Duodenal mucosa (tissue), 2 donors: ENCODE results near the gene DEDD.

Experiments
- H3K27ac ChIP-seq: one replicate; pipeline ENCODE4 v1.7.0; 2013; ENCODE audit warnings: low read depth, low read length
- H3K27me3 ChIP-seq, 2 donors: one replicate each; pipeline ENCODE4 v1.7.0; 2013; ENCODE audit warnings: low read length in 2 of 2, control low read depth in 1 of 2; ENCODE audit not compliant: insufficient read depth in 2 of 2, control insufficient read depth in 1 of 2
- H3K36me3 ChIP-seq, 2 donors: one replicate each; pipeline ENCODE4 v1.7.0; 2013; ENCODE audit warnings: low read length in 2 of 2, control low read depth in 1 of 2; ENCODE audit not compliant: insufficient read depth in 2 of 2, control insufficient read depth in 1 of 2
- H3K4me1 ChIP-seq, 2 donors: one replicate each; pipeline ENCODE4 v1.7.0; 2013; ENCODE audit warnings: low read length in 2 of 2, control low read depth in 1 of 2; ENCODE audit not compliant: insufficient read depth in 2 of 2, control insufficient read depth in 1 of 2
- H3K4me3 ChIP-seq, 2 donors: one replicate each; pipeline ENCODE4 v1.7.0; 2013; ENCODE audit warnings: low read length in 2 of 2, low read depth in 1 of 2
- H3K9ac ChIP-seq, 2 donors: one replicate each; pipeline ENCODE4 v1.7.0; 2013; ENCODE audit warnings: low read length in 2 of 2, low read depth in 1 of 2
- H3K9me3 ChIP-seq, 2 donors: one replicate each; pipeline ENCODE4 v1.7.0; 2013; ENCODE audit warnings: low read length in 2 of 2, control low read depth in 1 of 2; ENCODE audit not compliant: control insufficient read depth in 1 of 2

Gene DEDD, protein sequence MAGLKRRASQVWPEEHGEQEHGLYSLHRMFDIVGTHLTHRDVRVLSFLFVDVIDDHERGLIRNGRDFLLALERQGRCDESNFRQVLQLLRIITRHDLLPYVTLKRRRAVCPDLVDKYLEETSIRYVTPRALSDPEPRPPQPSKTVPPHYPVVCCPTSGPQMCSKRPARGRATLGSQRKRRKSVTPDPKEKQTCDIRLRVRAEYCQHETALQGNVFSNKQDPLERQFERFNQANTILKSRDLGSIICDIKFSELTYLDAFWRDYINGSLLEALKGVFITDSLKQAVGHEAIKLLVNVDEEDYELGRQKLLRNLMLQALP

DNA sequence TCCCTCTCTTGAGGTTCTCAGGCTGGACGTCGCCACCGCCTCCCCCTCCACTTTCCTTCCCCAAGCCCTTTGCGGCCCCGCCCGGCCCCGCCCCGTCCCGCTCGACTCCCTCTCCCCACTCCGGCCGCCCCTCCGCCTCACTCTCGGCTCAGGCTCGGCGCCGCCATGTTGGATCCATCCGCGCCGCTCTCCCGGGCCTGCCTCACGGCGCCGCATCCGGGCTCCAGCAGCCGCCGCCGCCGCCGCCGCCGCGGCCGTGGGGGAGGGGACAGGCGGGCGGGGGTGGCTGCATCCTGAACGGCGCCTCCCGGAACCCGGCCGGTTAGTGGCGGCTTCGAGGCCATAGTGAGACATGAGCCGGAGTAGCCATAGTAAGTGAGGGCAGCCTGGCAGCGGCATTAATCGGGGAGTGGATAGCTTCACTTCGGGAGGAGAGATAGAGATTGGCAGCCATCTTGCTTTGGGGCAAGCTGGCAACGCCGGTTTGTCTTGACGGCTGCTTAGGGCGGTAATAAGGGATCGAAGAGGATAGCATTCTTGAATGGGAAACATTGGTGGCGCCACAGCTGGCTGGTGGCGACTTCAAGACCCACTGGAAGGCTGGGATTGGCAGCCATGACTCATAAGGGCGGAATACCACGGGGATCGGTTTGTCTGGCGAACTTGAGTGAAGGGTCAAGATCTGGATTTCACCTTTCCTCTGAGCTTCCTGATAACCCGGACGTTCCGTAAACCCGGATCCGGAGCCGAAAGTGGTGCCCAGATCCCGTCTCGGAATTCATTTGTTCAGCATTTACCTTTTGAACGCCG lies at the start of gene DEDD:
Gene DEDD (minus strand): TSS at position 258 of the 810 bp plus-strand sequence. CDS start 8,205 bp downstream, outside the sequence.
- H3K36me3 ChIP-seq, result peaks cover 7 to 21% of the 10 kb centered on the region in 2 donors
- peak within 1 kb of the TSS; percentile 90 for H3K27ac ChIP-seq
- H3K9ac ChIP-seq, result peak within 1 kb of the TSS; percentile 88 to 97
- peaks cover 21 to 25% of the 10 kb centered on the region in 2 donors for H3K4me1 ChIP-seq
- H3K4me3 ChIP-seq, result peak within 1 kb of the TSS; percentile 73 to 96
- no peaks in the 10 kb centered on the region for H3K9me3 ChIP-seq
- H3K27me3 ChIP-seq, result no peaks in the 10 kb centered on the region

DNA sequence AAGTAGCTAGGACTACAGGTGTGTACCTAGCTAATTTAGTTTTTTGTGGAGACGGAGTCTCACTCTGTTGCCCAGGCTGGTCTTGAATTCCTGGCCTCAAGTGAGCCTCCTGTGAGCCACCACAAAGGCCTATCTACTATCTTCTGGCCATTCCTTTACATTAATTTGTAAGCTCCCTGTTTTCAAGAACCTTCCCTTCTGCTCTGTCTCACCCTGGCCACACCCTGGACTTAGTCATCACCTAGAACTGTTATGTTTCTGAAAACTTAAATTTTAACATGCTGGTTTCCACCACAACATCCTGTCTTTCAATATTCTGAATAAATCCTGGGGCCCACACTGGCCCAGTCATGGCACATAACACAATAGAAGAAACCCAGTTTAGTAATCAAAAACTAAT lies 49.7 kb upstream of the DEDD start:
- no peaks in the 10 kb centered on the region for H3K9me3 ChIP-seq
- H3K27me3 ChIP-seq, result no peaks in the 10 kb centered on the region
- no peaks in the 10 kb centered on the region for H3K36me3 ChIP-seq
- H3K9ac ChIP-seq, result no peak overlapping the region
- H3K4me1 ChIP-seq, result peaks cover 26 to 31% of the 10 kb centered on the region in 2 donors
- no peak overlapping the region for H3K27ac ChIP-seq
- H3K4me3 ChIP-seq, result no peak overlapping the region

DNA sequence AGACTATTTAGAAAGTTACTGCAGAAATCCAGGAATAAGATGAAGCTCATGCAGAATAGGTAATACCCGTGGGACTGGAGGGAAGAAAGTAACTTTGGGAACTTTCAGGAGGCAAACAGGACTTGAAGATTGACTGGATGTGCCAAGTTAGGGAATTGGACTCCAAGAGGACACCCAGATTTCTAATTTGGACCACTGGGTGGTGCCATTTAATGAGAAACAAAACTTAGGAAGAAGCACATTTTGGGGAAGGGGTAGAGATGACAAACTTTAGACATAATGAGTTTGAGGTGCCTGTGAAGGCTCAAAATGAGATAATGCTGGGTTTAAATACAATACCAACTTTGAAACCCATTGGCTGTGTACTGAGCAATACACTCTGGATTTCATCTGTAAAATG lies 48.2 kb upstream of the DEDD start:
- H3K27me3 ChIP-seq, result no peaks in the 10 kb centered on the region
- no peak overlapping the region for H3K4me3 ChIP-seq
- no peak overlapping the region for H3K9ac ChIP-seq
- H3K9me3 ChIP-seq, result no peaks in the 10 kb centered on the region
- H3K27ac ChIP-seq, result no peak overlapping the region
- H3K4me1 ChIP-seq, result peaks cover 26 to 32% of the 10 kb centered on the region in 2 donors
- H3K36me3 ChIP-seq, result peaks cover 0 to under 1% of the 10 kb centered on the region in 2 donors

DNA sequence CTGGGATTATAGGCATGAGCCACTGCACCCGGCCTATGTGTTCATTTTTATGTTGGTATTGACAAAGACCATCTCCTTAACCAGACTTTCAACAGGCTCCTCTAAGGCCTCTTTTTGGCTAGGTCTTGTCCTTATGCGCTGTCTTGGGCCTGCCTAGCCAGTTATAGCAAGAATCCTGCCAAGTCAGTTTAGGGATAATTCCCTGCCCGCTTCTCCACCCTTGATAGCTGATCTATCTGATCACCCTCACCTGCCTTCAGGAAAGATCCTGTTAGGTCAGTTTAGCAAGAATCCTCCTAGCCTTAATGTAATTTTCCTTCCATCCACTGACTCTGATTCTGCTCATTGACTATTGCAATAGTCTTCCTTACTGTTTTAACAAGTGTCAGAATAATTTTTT lies 47.2 kb upstream of the DEDD start:
- peaks cover 25 to 34% of the 10 kb centered on the region in 2 donors for H3K4me1 ChIP-seq
- H3K9me3 ChIP-seq, result no peaks in the 10 kb centered on the region
- H3K27ac ChIP-seq, result no peak overlapping the region
- no peak overlapping the region for H3K4me3 ChIP-seq
- H3K27me3 ChIP-seq, result no peaks in the 10 kb centered on the region
- peaks cover 5 to 10% of the 10 kb centered on the region in 2 donors for H3K36me3 ChIP-seq
- H3K9ac ChIP-seq, result no peak overlapping the region

DNA sequence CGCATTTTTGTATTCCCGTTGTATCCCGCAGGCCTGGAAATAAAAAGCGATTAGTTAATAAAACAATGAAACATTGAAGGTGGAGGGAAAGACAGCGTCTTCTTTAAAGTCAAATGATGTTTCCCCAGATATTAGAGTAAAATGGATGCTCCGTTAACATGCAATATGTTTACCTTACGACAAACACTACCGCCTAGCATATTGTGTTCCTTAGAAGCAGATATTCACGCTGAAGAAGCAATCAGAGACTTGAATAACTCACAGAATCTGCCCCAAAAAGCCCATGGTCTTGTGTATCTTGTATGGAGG lies 45.4 kb upstream of the DEDD start:
- H3K27ac ChIP-seq, result peak overlapping the region; percentile 11
- H3K9me3 ChIP-seq, result no peaks in the 10 kb centered on the region
- peaks cover 19 to 25% of the 10 kb centered on the region in 2 donors for H3K36me3 ChIP-seq
- no peaks in the 10 kb centered on the region for H3K27me3 ChIP-seq
- peaks cover 20 to 36% of the 10 kb centered on the region in 2 donors for H3K4me1 ChIP-seq
- peak overlapping the region; percentile 84 to 99 for H3K4me3 ChIP-seq
- H3K9ac ChIP-seq, result peak overlapping the region; percentile 90 to 96

DNA sequence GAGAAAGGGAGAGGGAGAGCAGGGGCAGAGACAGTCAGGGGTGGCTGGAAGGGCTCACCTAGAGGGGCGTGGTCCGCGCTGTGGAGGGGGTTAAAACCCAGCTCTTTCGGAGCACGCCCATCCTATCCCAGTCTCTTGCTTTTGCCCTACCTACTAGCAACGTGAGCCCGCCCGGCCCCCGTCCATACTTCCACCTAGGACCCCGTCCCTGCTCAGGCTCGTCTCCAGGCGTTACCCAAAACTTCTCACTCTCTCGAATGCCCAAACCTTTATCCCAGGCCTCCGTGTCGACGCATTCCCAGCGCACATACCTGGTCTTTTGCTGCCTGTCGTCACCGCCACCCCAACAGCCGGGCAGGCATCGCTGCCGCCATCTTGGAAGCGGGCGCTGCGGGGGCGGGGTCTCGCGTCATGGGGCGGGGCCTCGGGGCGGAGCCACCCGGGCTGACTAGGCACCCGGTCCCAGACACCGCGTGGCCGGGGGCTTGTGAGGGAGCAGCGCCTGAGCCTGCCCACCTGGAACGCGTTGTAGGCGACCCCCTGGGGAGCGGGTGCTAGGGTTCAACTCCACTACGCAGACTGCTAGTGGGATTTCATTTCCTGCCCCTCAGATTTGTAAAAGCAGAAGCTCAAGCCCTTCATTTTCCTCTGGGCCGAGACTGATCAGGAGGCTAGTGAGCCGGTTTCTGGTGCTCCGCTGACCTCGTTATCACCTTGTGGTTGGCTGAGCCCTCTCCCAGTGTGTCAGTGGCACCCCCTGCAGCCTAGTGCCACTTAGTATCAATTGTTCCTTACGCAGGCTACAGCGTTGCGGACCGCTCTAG lies 44.9 kb upstream of the DEDD start, which contains the start of gene B4GALT3:
Gene B4GALT3 (minus strand): TSS at position 396 of the 824 bp plus-strand sequence. CDS start 1,447 bp downstream, outside the sequence.
- Histone ChIP-seq H3K36me3 (peaks cover 20 to 30% of the 10 kb centered on the region in 2 donors), H3K4me3 (peak within 1 kb of the TSS; percentile 84 to 99), H3K9ac (peak within 1 kb of the TSS; percentile 90 to 96), H3K27ac (peak within 1 kb of the TSS; percentile 79), H3K27me3 (no peaks in the 10 kb centered on the region), H3K4me1 (peaks cover 20 to 37% of the 10 kb centered on the region in 2 donors), H3K9me3 (no peaks in the 10 kb centered on the region)

DNA sequence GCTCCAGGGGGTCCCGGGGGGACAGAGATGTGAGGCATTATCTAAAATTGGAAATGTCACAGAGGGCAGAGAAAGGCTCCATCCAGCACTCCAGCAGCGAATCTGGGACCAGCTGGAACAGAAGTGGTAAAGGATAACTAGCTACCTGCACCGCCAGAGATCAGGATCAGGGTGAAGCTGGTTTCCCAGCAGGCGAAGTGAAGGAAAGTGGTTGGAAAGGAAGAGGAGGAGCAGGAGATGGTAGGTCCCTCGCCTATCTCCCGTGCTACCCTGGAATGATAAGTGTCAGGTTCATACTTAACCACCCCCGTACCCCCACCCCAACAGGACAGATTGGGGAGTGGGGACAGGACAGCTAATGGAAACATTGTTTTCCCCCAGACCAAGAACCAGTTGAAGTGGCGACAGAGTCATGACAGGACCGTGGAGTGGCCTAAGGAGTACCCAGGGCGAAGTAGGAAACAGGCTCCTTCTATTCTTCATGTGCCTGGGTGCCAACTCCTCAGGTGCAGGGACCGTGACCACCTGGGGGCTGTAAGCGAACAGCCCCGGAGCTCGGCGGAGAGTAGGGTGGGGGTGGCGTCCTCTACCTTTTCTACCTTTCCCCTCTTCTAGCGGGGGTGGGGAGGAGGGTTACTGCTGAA lies 44.1 kb upstream of the DEDD start:
- H3K9me3 ChIP-seq, result no peaks in the 10 kb centered on the region
- H3K36me3 ChIP-seq, result peaks cover 25 to 38% of the 10 kb centered on the region in 2 donors
- H3K4me3 ChIP-seq, result peak overlapping the region; percentile 84 to 99
- H3K4me1 ChIP-seq, result peaks cover 20 to 34% of the 10 kb centered on the region in 2 donors
- peak overlapping the region; percentile 79 for H3K27ac ChIP-seq
- H3K9ac ChIP-seq, result peak overlapping the region; percentile 90 to 96
- H3K27me3 ChIP-seq, result no peaks in the 10 kb centered on the region

DNA sequence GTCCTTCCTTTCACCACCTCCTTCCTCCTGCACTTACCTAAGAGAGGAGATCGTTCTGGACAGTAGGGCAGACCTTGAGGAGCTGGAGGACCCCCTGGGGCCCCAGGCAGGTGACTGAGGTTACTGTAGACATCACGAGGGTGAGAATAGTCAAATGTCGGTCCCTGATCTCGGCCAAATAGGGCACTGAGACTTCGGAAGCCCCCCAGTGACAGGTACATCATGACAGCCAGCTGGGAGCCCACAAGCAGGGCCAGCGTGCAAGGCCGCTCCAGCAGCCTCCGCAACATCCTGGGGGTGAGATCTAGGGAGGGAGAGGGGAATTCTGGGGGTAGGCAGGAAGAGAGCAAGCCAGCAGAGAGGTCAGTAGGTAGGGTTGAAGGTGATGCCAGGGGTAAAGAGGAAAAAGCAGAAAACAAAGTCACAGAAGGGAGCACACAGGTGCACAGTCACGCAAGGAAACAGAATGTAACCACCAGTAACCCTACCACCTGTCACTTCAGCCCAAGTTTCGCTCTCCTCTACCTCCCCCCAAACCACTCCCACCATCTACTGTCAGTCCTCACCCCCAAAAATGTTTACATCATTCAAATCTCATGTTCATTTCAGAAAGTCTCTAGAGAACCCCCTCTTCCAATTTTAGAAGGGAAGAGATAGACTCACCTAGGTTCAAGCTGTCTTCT lies 43.4 kb upstream of the DEDD start:
- Histone ChIP-seq H3K27ac (no peak overlapping the region), H3K27me3 (no peaks in the 10 kb centered on the region), H3K36me3 (peaks cover 26 to 44% of the 10 kb centered on the region in 2 donors), H3K4me1 (peaks cover 20 to 34% of the 10 kb centered on the region in 2 donors), H3K4me3 (peak overlapping the region; percentile 84 to 99), H3K9me3 (no peaks in the 10 kb centered on the region), H3K9ac (peak overlapping the region; percentile 90 to 96)

DNA sequence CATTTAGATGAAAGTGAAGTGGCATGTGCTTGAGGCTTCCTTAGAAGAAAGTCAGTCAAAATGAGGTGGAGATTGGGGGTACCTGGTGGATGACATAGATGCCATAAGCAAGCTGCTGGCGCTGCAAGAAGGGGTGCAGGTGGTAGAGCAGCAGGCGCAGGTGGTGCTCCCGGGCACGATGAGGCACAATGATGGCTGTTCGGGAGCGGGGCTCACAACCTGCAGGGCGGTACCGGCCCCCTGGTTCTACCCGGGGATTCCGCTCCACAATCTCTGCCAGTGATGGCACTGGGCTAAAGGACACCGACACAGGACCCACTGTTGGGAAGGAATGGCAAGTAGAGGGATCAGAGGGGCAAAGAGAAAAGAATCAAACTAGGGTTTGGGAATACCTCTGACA lies 42.4 kb upstream of the DEDD start:
- Histone ChIP-seq H3K27me3 (no peaks in the 10 kb centered on the region), H3K9me3 (no peaks in the 10 kb centered on the region), H3K27ac (no peak overlapping the region), H3K4me3 (no peak overlapping the region), H3K9ac (no peak overlapping the region), H3K4me1 (peaks cover 20 to 34% of the 10 kb centered on the region in 2 donors), H3K36me3 (peaks cover 33 to 54% of the 10 kb centered on the region in 2 donors)
